Left lung (tissue), 10 donors: Measurements from ENCODE around the gene KIRREL3. TPM values are rescaled to one million over a fixed set of nuclear protein-coding genes. Genes with fewer than 3 reads are reported as not detected.

Source experiments
- ATAC-seq: fragments of 200-7000 bp; cut with Tn5 transposase; one replicate; pipeline ENCODE4 v1.9.1; 2020; ENCODE audit warnings: moderate library complexity
- DNase-seq, 4 donors: peaks; one replicate each; pipeline ENCODE4 v3.0.0-alpha.2; 2013 to 2020
- H3K27ac ChIP-seq, 2 donors: fragments of 200-600 bp; sonication (generic) in 1 of 2; one replicate each; pipeline versions ENCODE4 v1.5.0 to v1.8.0; 2020 to 2021
- H3K27me3 ChIP-seq, 2 donors: fragments of 200-600 bp; sonication (generic) in 1 of 2; one replicate each; pipeline versions ENCODE4 v1.5.0 to v1.8.0; 2020 to 2021
- H3K36me3 ChIP-seq, 2 donors: fragments of 200-600 bp; sonication (generic) in 1 of 2; one replicate each; pipeline versions ENCODE4 v1.5.0 to v1.8.0; 2020 to 2021
- H3K4me1 ChIP-seq, 2 donors: fragments of 200-600 bp; one replicate each; pipeline ENCODE4 v1.8.0; 2021
- H3K4me3 ChIP-seq, 2 donors: fragments of 200-600 bp; sonication (generic) in 1 of 2; one replicate each; pipeline versions ENCODE4 v1.5.0 to v1.8.0; 2020 to 2021; ENCODE audit warnings: mild to moderate bottlenecking in 1 of 2
- H3K9me3 ChIP-seq, 2 donors: fragments of 200-600 bp; sonication (generic) in 1 of 2; one replicate each; pipeline versions ENCODE4 v1.5.0 to v1.8.0; 2020 to 2021
- intact Hi-C, 2 donors: fragments of 100-400 bp; cut with DNase I; formaldehyde crosslinking; loops; one replicate each; pipeline versions ENCODE4 v1.11.2 to v1.14.2; 2022
- polyA plus RNA-seq, 6 donors: library from polyadenylated mRNA; unstranded; fragments of 120-200 nt; gene quantifications; one replicate each; pipeline ENCODE4 v1.2.1, GENCODE V29; 2013; ENCODE audit not compliant: insufficient read length in 6 of 6
- total RNA-seq, 2 donors: library from RNA; stranded (reverse); fragmentation: NEBNext Ultra II Directional; extraction: Animal tissue kit (Norgen Biotek cat#: 25700); gene quantifications; one replicate each; pipeline ENCODE4 v1.2.1, GENCODE V29; 2021
- TF ChIP-seq, protein P1 (sequence below), 2 donors: fragments of 200-600 bp; sonication (generic) in 1 of 2; IDR thresholded peaks; one replicate each; pipeline versions ENCODE4 v1.5.0 to v1.8.0; 2021; ENCODE audit warnings: antibody characterized with exemption in 2 of 2
- donor health status: DM: no; HTN: yes; CAD: no.
- donor health status: DM: no; HTN: no; CAD: no.

KIRREL3 gene
- total and polyA plus RNA-seq, 8 donors: 1.6 to 2.5 (median 2.0) TPM; not detected in 2

DNA sequence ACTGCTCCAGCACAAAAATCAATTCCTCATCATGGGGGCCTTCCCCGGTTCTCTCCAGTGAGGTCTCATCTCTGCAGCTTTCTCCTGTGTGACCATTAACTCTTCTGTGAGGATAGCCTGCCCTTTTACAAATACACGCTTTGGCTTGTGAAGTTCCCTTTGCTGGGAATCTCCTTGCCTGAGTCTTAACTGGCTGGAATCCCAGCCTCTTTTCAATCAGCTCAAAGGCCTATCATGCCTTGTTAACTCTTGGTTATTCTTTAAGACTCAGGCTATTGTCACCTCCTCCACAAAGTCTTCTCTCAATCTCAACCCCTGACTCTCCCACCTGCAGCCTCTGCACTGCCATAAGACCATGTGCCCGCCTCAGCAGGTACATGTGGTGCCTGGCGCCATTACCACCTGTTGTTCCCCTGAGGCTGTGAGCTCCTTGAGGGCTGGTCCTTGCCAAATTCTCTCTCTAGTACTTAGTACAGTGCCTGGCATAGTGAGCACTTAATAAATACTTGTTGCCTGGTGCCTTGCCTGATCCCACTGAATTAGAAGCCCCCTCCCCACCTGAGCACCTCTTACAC is 516.9 kb downstream of the KIRREL3 start:
- intact Hi-C loops: loop anchor here in 1 of 2 donors (5.0 kb wide), 1 partner anchor 171 kb away; no protein-coding TSS in a partner anchor
- peaks cover 0 to 8% of the 10 kb centered on the region in 2 donors for H3K4me1 ChIP-seq
- no peak overlapping the region for H3K4me3 ChIP-seq
- TF ChIP-seq, protein P1, sequence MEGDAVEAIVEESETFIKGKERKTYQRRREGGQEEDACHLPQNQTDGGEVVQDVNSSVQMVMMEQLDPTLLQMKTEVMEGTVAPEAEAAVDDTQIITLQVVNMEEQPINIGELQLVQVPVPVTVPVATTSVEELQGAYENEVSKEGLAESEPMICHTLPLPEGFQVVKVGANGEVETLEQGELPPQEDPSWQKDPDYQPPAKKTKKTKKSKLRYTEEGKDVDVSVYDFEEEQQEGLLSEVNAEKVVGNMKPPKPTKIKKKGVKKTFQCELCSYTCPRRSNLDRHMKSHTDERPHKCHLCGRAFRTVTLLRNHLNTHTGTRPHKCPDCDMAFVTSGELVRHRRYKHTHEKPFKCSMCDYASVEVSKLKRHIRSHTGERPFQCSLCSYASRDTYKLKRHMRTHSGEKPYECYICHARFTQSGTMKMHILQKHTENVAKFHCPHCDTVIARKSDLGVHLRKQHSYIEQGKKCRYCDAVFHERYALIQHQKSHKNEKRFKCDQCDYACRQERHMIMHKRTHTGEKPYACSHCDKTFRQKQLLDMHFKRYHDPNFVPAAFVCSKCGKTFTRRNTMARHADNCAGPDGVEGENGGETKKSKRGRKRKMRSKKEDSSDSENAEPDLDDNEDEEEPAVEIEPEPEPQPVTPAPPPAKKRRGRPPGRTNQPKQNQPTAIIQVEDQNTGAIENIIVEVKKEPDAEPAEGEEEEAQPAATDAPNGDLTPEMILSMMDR (IDR thresholded peaks at IDR 0.05): no peak
- DNase-seq: no peak
- no peak for ATAC-seq
- no peaks in the 10 kb centered on the region for H3K27me3 ChIP-seq
- no peak overlapping the region for H3K27ac ChIP-seq
- no peaks in the 10 kb centered on the region for H3K36me3 ChIP-seq
- H3K9me3 ChIP-seq: no peaks in the 10 kb centered on the region

GRCh38 chr11:126482586-126483108 is 517.9 kb downstream of the KIRREL3 start:
- no peak for DNase-seq
- H3K27me3 ChIP-seq: no peaks in the 10 kb centered on the region

GRCh38 chr11:126481303-126481680 is 519.3 kb downstream of the KIRREL3 start:
- no peaks in the 10 kb centered on the region for H3K9me3 ChIP-seq
- TF ChIP-seq, protein P1 (IDR thresholded peaks at IDR 0.05): no peak
- intact Hi-C loops: loop anchor here in 1 of 2 donors (5.0 kb wide), 1 partner anchor 169 kb away; no protein-coding TSS in a partner anchor

More at GRCh38 chr11:126482586-126483108, 517.9 kb downstream of the KIRREL3 start:
- ATAC-seq: no peak
- intact Hi-C loops: loop anchor here in 1 of 2 donors (5.0 kb wide), 1 partner anchor 170 kb away; no protein-coding TSS in a partner anchor
- TF ChIP-seq, protein P1 (IDR thresholded peaks at IDR 0.05): no peak
- Histone ChIP-seq H3K27ac (no peak overlapping the region), H3K36me3 (no peaks in the 10 kb centered on the region), H3K4me1 (peaks cover 0 to 14% of the 10 kb centered on the region in 2 donors), H3K4me3 (no peak overlapping the region), H3K9me3 (no peaks in the 10 kb centered on the region)

GRCh38 chr11:126480410-126481302 is 519.9 kb downstream of the KIRREL3 start:
- Histone ChIP-seq H3K4me1 (peaks cover 0 to 18% of the 10 kb centered on the region in 2 donors), H3K9me3 (no peaks in the 10 kb centered on the region), H3K36me3 (no peaks in the 10 kb centered on the region), H3K27ac (peak overlapping the region; percentile 50 to 61), H3K27me3 (no peaks in the 10 kb centered on the region), H3K4me3 (no peak overlapping the region)
- ATAC-seq: peak; percentile 97
- intact Hi-C loops: loop anchor here in 1 of 2 donors (5.0 kb wide), 1 partner anchor 168 kb away; no protein-coding TSS in a partner anchor
- peak; percentile 80 to 91 (median 83) for DNase-seq
- TF ChIP-seq, protein P1 (IDR thresholded peaks at IDR 0.05): peak; percentile 92 to 96

More at GRCh38 chr11:126481303-126481680, 519.3 kb downstream of the KIRREL3 start:
- peaks cover 0 to 16% of the 10 kb centered on the region in 2 donors for H3K4me1 ChIP-seq
- H3K27ac ChIP-seq: no peak overlapping the region
- DNase-seq (no peak), ATAC-seq (no peak)
- H3K4me3 ChIP-seq: no peak overlapping the region
- no peaks in the 10 kb centered on the region for H3K36me3 ChIP-seq
- no peaks in the 10 kb centered on the region for H3K27me3 ChIP-seq
